Activated CD4-positive, alpha-beta T cell treated with anti-CD3 and anti-CD28 coated beads for 36 hours (primary cell): ENCODE results near the gene EVI2A. TPM values are rescaled to one million over a fixed set of nuclear protein-coding genes. Genes with fewer than 3 reads are reported as not detected.
"Not testable (repeated sequence)": the region's sequence is repeated elsewhere in the genome, so short reads cannot be mapped to it uniquely, and the experiment has no call there.

Experiments used
- ATAC-seq: fragments of 200-7000 bp; cut with Tn5 transposase; one replicate; pipeline ENCODE4 v1.10.0; 2021; ENCODE audit warnings: mild to moderate bottlenecking, moderate library complexity
- CTCF ChIA-PET: fragments of 350-600 bp; sonication (Branson Sonifier 250); formaldehyde crosslinking; loops from one replicate; lab custom pipeline; 2021; ENCODE audit warnings: antibody characterized with exemption; lab: Charles Lee
- POLR2A ChIA-PET: fragments of 350-600 bp; sonication (Branson Sonifier 250); formaldehyde crosslinking; loops from one replicate; lab custom pipeline; 2021; ENCODE audit warnings: antibody characterized with exemption, inconsistent platforms; lab: Charles Lee
- DNase-seq: peaks from one replicate; pipeline ENCODE4 v3.0.0-alpha.2; 2020
- H3K27ac Mint-ChIP-seq: one replicate; pipeline ENCODE4 v1.8.0; 2021; ENCODE audit warnings: mixed read lengths
- H3K27me3 Mint-ChIP-seq: one replicate; pipeline ENCODE4 v1.8.0; 2021; ENCODE audit warnings: mixed read lengths
- H3K36me3 Mint-ChIP-seq: one replicate; pipeline ENCODE4 v1.8.0; 2021; ENCODE audit warnings: low read depth, mixed read lengths
- H3K4me1 Mint-ChIP-seq: one replicate; pipeline ENCODE4 v1.8.0; 2021; ENCODE audit warnings: mixed read lengths
- H3K4me3 Mint-ChIP-seq: one replicate; pipeline ENCODE4 v1.8.0; 2021; ENCODE audit warnings: mild to moderate bottlenecking, moderate library complexity, mixed read lengths
- H3K9me3 Mint-ChIP-seq: one replicate; pipeline ENCODE4 v1.8.0; 2021; ENCODE audit warnings: low read depth, mixed read lengths
- intact Hi-C, 2 experiments: fragments of 100-400 bp; cut with DNase I in 1 of 2; cut with micrococcal nuclease in 1 of 2; formaldehyde crosslinking; loops; one replicate each; pipeline versions ENCODE4 v1.14.2 to v1.15.1; 2022 to 2024; cut with DNase I, micrococcal nuclease
- total RNA-seq, 2 experiments: library from RNA; stranded (reverse); gene quantifications; one replicate each; pipeline ENCODE4 v1.2.3, GENCODE V29; 2021

Gene EVI2A
- 10 to 100 TPM; 16.9 to 18.2 TPM for total RNA-seq

DNA sequence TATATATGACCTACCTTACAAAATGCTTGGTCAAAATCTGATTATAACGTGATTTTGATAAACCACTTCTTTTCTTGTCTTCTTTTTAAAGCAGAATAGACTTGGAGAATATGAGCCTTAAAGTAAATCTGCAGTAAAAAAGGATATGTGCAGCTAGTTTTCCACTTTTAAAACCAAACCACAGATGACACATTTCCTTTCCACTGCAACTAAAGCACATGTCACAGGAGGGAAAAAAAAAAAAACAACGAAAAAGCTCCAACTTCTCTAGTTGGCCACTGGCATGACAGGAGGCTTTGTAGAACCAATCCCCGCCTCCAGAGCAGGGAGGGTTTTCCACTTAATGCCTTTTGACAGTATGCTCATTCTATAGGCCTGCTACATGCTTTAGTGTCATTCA lies at the start of gene EVI2A:
Gene EVI2A, minus strand, starts transcription at position 142 of the 400 bp plus-strand sequence. CDS start 2,609 bp downstream, outside the sequence.
- ATAC-seq (peak; percentile 88), DNase-seq (peak; percentile 86)
- ChIA-PET POLR2A (interaction anchor here (0.6 to 0.9 kb wide), 3 partner anchors 11 to 22 kb away, joined by 3 to 4 read pairs (median 3); no protein-coding TSS in a partner anchor), CTCF (interaction anchor here (0.9 to 1.9 kb wide), 3 partner anchors 9 to 51 kb away, joined by 3 to 6 read pairs (median 3); no protein-coding TSS in a partner anchor)
- H3K27me3 Mint-ChIP-seq: no peaks in the 10 kb centered on the region
- peak within 1 kb of the TSS; percentile 95 for H3K27ac Mint-ChIP-seq
- intact Hi-C loops: loop anchor here (1.0 to 5.0 kb wide), 9 partner anchors 11 to 581 kb away; partner anchors contain the start of gene UTP6 (in 1 of the 2)
- no peaks in the 10 kb centered on the region for H3K9me3 Mint-ChIP-seq
- peaks cover 18% of the 10 kb centered on the region for H3K36me3 Mint-ChIP-seq
- peak within 1 kb of the TSS; percentile 72 for H3K4me3 Mint-ChIP-seq
- peaks cover 32% of the 10 kb centered on the region for H3K4me1 Mint-ChIP-seq

GRCh38 chr17:31369266-31369665 lies 47.8 kb upstream of the EVI2A start:
- intact Hi-C loops: loop anchor here in 1 of 2 experiments (2.0 kb wide), 1 partner anchor 36 kb away; no protein-coding TSS in a partner anchor
- Mint-ChIP-seq H3K27me3 (no peaks in the 10 kb centered on the region), H3K36me3 (peaks cover 2% of the 10 kb centered on the region), H3K4me1 (peaks cover 22% of the 10 kb centered on the region), H3K27ac (no peak overlapping the region), H3K9me3 (no peaks in the 10 kb centered on the region), H3K4me3 (no peak overlapping the region)
- ChIA-PET CTCF (interaction anchor here (0.6 to 1.2 kb wide), 5 partner anchors 18 to 515 kb away, joined by 3 read pairs; no protein-coding TSS in a partner anchor), POLR2A (no interaction called here)
- ATAC-seq (no peak), DNase-seq (no peak)

DNA sequence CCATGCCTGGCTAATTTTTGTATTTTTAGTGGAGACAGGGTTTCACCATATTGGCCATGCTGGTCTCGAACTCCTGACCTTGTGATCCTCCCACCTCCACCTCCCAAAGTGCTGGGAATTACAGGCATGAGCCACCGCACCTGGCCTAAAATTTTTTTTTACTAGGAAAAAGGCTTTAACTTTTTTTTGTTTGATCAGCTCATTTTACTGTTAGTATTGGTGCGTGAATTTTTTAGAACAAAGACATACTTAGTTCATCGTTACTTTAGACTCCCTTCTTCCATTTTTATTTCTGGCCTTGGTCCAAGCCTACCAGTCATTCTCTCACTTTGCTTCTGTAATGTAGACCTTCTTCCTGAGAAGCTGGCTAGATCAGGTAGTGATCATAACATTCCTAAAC lies 44.7 kb upstream of the EVI2A start:
- DNase-seq: no peak
- Mint-ChIP-seq H3K27ac (no peak overlapping the region), H3K9me3 (no peaks in the 10 kb centered on the region), H3K36me3 (peaks cover 6% of the 10 kb centered on the region), H3K27me3 (no peaks in the 10 kb centered on the region), H3K4me1 (peaks cover 5% of the 10 kb centered on the region), H3K4me3 (no peak overlapping the region)
- intact Hi-C loops: no loop called here
- ChIA-PET CTCF (interaction anchor here (0.7 to 1.1 kb wide), 4 partner anchors 11 to 157 kb away, joined by 3 read pairs; no protein-coding TSS in a partner anchor), POLR2A (no interaction called here)
- no peak for ATAC-seq

DNA sequence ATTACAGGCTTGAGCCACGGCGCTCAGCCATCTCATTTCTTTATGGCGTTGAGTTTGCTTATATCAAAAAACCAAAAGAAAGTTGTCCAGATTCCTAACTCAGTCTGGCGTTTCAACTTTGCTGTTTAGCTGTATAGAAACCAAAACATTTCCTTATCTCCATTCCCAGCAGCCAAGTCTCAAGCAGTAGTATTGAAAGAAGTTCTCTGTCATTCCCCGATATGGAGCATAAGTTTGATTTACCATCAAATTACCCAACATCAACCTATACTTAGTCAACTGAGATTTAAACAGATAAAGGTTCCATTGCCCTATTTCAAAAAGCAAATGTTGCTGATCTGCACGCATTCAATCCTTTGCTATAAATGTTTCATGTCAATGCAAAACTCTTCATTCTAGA lies 42.6 kb upstream of the EVI2A start:
- DNase-seq (no peak), ATAC-seq (no peak)
- intact Hi-C loops: no loop called here
- H3K4me1 Mint-ChIP-seq: no peaks in the 10 kb centered on the region
- H3K27me3 Mint-ChIP-seq: no peaks in the 10 kb centered on the region
- no peak overlapping the region for H3K27ac Mint-ChIP-seq
- H3K9me3 Mint-ChIP-seq: no peaks in the 10 kb centered on the region
- CTCF ChIA-PET: no interaction called here
- H3K4me3 Mint-ChIP-seq: no peak overlapping the region
- POLR2A ChIA-PET: no interaction called here
- peaks cover 12% of the 10 kb centered on the region for H3K36me3 Mint-ChIP-seq

DNA sequence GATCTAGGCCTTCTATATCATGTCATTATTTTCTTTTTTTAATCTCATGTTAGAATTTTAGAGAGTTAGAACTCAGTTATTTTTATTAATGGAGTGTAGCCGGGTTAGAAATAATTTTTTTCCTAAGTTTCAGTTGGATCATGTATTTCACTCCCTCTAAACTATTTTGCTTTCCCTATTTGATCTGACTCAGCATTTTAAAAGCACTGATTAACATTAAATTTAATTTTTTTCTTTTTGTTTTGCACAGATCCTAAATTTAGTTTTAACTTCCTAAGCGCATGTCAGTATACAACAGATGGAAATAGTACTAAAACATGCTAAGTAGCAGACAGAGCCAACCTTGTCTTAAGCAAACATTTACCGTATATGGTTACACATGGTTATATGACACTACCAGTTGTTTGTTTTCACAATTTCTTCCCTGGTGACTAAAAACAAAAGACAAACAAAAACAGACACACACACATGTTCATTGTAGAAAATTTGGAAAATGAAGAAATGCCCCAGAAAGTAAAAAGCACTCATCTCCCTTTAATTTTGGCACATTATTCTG lies 36.5 kb upstream of the EVI2A start:
- no peak for ATAC-seq
- Mint-ChIP-seq H3K27ac (no peak overlapping the region), H3K36me3 (peaks cover 24% of the 10 kb centered on the region), H3K9me3 (no peaks in the 10 kb centered on the region), H3K27me3 (no peaks in the 10 kb centered on the region), H3K4me3 (no peak overlapping the region), H3K4me1 (no peaks in the 10 kb centered on the region)
- ChIA-PET POLR2A (no interaction called here), CTCF (no interaction called here)
- DNase-seq: no peak
- intact Hi-C loops: no loop called here

DNA sequence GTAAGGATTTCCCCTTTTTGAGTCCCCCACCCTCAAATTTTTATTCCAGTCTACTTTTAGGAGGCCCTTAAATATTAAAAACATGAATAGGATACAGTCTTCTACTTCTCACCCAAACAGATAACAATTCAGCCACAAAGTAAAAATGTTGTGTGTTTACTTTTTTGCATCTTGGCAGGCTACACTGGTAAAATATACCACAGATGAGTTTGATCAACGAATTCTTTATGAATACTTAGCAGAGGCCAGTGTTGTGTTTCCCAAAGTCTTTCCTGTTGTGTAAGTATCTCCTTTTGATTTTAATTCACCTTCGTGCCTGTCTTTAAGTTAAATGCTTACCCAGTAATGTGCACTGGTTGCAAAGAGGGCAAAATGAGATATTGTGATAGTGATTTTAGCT lies 35.7 kb upstream of the EVI2A start:
- ChIA-PET POLR2A (no interaction called here), CTCF (interaction anchor here (1.3 kb wide), 1 partner anchor 140 kb away, joined by 3 read pairs; no protein-coding TSS in a partner anchor)
- DNase-seq (no peak), ATAC-seq (no peak)
- no peak overlapping the region for H3K27ac Mint-ChIP-seq
- H3K27me3 Mint-ChIP-seq: no peaks in the 10 kb centered on the region
- no peaks in the 10 kb centered on the region for H3K9me3 Mint-ChIP-seq
- intact Hi-C loops: no loop called here
- H3K4me3 Mint-ChIP-seq: no peak overlapping the region
- peaks cover 26% of the 10 kb centered on the region for H3K36me3 Mint-ChIP-seq
- no peaks in the 10 kb centered on the region for H3K4me1 Mint-ChIP-seq

DNA sequence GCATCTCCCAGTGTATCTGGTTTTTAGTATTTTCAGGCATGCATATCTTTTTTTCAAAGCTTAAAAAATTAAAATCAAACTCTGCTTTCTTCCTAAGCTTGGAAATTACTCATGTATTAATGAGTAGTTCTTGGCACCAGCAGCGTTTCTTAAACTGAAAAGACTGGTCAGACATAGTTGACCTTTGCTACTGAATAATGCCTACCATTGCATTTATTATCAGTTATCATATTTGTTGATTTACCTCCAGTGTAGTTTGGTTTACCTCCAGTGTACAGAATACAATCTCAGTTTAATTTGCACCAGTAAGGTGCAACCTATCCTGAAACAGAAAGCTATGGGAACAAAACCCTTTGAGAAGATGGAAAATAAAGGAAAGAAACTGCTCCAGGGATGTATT lies 34.5 kb upstream of the EVI2A start:
- ChIA-PET CTCF (interaction anchor here (0.7 to 1.6 kb wide), 3 partner anchors 12 to 139 kb away, joined by 3 to 7 read pairs (median 3); no protein-coding TSS in a partner anchor), POLR2A (no interaction called here)
- intact Hi-C loops: no loop called here
- DNase-seq (no peak), ATAC-seq (no peak)
- Mint-ChIP-seq H3K36me3 (peaks cover 22% of the 10 kb centered on the region), H3K4me1 (no peaks in the 10 kb centered on the region), H3K4me3 (no peak overlapping the region), H3K27ac (no peak overlapping the region), H3K9me3 (no peaks in the 10 kb centered on the region), H3K27me3 (no peaks in the 10 kb centered on the region)

GRCh38 chr17:31349454-31349853 lies 28.0 kb upstream of the EVI2A start:
- Mint-ChIP-seq H3K27me3 (no peaks in the 10 kb centered on the region), H3K9me3 (no peaks in the 10 kb centered on the region), H3K36me3 (peaks cover 14% of the 10 kb centered on the region), H3K4me3 (no peak overlapping the region), H3K27ac (no peak overlapping the region), H3K4me1 (no peaks in the 10 kb centered on the region)
- no peak for DNase-seq
- POLR2A ChIA-PET: no interaction called here
- intact Hi-C loops: no loop called here
- CTCF ChIA-PET: interaction anchor here (0.7 kb wide), 1 partner anchor 9 kb away, joined by 5 read pairs; no protein-coding TSS in a partner anchor
- no peak for ATAC-seq

DNA sequence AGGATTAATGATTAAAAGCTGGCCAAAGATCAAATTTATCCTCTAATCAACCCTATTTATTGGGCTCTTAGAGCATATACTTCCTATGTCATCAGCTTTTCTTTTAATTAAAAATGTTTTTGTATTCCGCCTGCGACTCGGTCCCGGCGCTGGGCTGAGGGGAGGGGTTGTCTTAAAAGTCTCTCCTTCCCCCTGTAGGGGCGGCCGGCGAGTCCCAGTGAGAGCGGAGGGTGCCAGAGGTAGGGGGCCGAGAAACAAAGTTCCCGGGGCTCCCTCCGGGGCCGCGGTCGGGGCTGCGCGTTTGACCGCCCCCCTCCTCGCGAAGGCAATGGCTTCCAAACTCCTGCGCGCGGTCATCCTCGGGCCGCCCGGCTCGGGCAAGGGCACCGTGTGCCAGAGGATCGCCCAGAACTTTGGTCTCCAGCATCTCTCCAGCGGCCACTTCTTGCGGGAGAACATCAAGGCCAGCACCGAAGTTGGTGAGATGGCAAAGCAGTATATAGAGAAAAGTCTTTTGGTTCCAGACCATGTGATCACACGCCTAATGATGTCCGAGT lies 23.8 kb upstream of the EVI2A start:
- DNase-seq, H3K9me3 Mint-ChIP-seq, CTCF ChIA-PET, H3K4me1 Mint-ChIP-seq, H3K27me3 Mint-ChIP-seq, H3K27ac Mint-ChIP-seq, ATAC-seq, POLR2A ChIA-PET, intact Hi-C loops, H3K4me3 Mint-ChIP-seq: not testable (repeated sequence)
- H3K36me3 Mint-ChIP-seq: peaks cover 10% of the 10 kb centered on the region

DNA sequence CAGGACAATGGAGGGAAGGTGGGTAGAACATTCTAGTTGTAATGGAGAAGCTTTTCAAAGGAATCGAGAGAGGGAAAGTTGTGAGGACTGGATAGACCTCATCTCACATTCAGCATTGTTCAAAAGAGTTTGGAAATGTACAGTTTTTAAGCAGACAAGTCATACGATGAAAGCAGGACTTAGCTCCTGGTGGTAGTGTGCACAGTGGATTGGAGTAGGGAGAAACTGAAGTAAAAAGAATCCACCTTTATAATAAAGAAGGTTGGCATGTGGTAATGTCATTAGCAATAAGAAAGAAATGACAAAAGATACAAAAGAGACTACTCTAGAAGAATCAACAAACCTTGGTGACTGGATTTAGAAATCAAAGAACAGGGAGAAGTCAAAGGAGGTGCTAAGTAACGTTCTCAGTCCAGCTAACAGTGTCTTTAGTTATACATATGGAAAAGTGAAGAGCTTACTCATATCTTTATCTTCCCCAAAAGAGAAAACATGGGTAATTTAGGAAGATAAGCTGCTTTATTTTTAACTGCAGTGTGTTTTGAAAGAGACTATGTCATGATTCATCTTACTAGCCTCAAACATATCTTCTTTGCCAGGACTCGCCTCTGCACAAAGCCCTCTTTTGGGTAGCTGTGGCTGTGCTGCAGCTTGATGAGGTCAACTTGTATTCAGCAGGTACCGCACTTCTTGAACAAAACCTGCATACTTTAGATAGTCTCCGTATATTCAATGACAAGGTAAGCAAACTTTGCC lies 18.7 kb upstream of the EVI2A start:
- DNase-seq: no peak
- POLR2A ChIA-PET: no interaction called here

GRCh38 chr17:31329221-31329620 lies 7.8 kb upstream of the EVI2A start:
- H3K9me3 Mint-ChIP-seq: no peaks in the 10 kb centered on the region
- no peaks in the 10 kb centered on the region for H3K27me3 Mint-ChIP-seq
- ChIA-PET CTCF (interaction anchor here (0.6 to 1.0 kb wide), 3 partner anchors 11 to 527 kb away, joined by 3 read pairs; no protein-coding TSS in a partner anchor), POLR2A (no interaction called here)
- H3K4me1 Mint-ChIP-seq: peaks cover 33% of the 10 kb centered on the region
- H3K36me3 Mint-ChIP-seq: peaks cover 10% of the 10 kb centered on the region
- ATAC-seq (no peak), DNase-seq (no peak)
- intact Hi-C loops: no loop called here
- no peak overlapping the region for H3K27ac Mint-ChIP-seq
- H3K4me3 Mint-ChIP-seq: no peak overlapping the region

More for the DNA sequence above, 18.7 kb upstream of the EVI2A start:
- CTCF ChIA-PET: interaction anchor here (0.8 to 1.3 kb wide), 4 partner anchors 10 to 55 kb away, joined by 3 to 5 read pairs (median 3); no protein-coding TSS in a partner anchor
- no peak for ATAC-seq
- Mint-ChIP-seq H3K27me3 (no peaks in the 10 kb centered on the region), H3K27ac (no peak overlapping the region), H3K4me3 (no peak overlapping the region), H3K9me3 (no peaks in the 10 kb centered on the region), H3K36me3 (peaks cover 11% of the 10 kb centered on the region), H3K4me1 (peaks cover 3% of the 10 kb centered on the region)
- intact Hi-C loops: no loop called here
